ENCODE results near the gene FCER1G. TPM values are rescaled to one million over a fixed set of nuclear protein-coding genes. Genes with fewer than 3 reads are reported as not detected.

The FCER1G gene
- total and polyA plus RNA-seq, 9 donors = 6.9 to 24.9 (median 20.2) TPM

DNA sequence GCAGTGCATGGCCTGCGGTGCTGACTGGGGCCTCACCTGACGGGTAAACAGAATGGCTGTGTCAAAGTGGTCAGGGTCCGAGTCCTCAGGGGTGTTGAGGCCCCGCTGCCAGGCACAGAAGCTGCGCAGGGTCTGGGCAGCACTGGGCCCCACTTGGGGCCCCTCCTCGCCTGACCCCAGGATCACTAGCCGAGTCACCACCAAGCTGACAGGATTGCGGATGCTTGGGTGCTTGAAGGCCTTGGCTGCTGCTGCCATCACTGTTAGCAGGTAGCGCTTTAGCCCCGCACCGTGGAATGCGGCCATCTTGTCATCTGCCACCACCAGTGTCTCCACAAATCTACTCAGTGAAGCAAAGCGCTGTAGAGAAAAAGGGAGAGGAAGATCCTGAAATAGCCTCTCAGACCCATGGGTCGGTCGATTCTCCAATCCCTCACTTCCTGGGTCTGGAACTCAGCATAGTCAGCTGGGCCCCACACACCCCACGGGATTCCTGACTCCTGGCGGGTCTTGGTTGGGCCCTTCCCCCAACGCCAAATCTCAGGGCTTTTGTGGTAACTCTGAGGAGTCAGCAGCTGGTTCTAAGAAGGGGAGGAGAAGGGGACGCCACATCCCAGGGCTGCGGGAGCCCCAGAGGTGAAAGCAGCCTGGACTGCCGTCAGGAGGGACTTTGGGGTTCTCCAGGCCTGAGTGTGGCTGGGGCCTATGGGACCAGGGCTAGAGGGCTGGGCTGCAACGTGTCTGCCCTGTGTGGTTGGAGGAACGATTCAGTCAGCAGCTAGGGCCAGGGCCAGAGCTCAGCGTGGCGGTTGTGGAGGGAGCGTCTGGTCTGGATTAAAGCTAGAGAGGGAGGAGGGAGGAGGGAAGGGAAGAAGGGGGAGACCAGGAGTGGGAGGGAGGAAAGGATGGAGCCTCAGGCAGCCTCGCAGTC lies 18.3 kb upstream of the FCER1G start:
- WGBS (ENCODE audit: insufficient coverage) = 42% methylated on average over 18 of the region's 27 CpGs
- Histone ChIP-seq H3K9me3 (replicated peaks; ENCODE audit: control insufficient read depth, low read depth, low read length) (no peaks in the 10 kb centered on the region), H3K36me3 (ENCODE audit: control insufficient read depth, insufficient read depth, low read length) (peaks cover 32% of the 10 kb centered on the region), H3K27me3 (ENCODE audit: control insufficient read depth, insufficient read depth, low read length) (no peaks in the 10 kb centered on the region), H3K4me3 (ENCODE audit: low read length) (peak overlapping the region; percentile 46), H3K4me1 (ENCODE audit: control insufficient read depth, insufficient read depth, low read length) (peaks cover 82% of the 10 kb centered on the region), H3K27ac (ENCODE audit: low read length) (peak overlapping the region; percentile 99)
- DNase-seq = peak; percentile 97

DNA sequence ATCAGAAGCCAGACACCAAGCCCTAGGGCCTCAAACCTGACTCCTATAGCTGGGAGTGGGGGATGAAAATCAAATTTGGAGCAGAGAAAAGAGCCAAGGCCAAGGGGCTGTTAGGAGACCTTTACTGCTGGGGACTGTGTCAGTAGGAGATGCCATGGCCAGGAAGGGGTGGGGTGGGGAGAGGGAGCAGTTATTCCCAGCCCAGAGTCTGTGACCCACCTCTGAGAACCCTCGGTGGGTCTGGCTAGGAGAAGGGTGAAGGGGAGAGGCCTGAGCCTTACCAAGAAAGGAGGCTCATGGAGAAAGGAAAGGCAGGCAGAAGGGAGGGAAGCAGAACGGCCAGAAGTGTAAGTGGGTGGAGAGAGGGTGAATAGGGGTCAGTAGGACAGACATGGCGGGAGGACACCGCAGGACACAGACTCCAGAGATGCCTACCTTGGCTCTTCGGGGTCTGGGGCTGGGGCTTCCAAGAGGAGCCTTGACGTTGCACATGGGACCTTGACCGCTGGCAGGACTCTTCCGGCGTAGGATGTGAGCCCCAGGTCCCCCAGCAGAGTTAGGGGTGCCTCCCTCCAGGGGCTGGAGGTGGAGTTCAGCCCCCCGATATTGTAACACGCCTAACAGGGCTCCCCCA lies 17.4 kb upstream of the FCER1G start:
- H3K4me1 ChIP-seq (ENCODE audit: control insufficient read depth, insufficient read depth, low read length) = peaks cover 82% of the 10 kb centered on the region
- DNase-seq = peak; percentile 54
- WGBS (ENCODE audit: insufficient coverage) = 26% methylated on average over 8 of the region's 11 CpGs

DNA sequence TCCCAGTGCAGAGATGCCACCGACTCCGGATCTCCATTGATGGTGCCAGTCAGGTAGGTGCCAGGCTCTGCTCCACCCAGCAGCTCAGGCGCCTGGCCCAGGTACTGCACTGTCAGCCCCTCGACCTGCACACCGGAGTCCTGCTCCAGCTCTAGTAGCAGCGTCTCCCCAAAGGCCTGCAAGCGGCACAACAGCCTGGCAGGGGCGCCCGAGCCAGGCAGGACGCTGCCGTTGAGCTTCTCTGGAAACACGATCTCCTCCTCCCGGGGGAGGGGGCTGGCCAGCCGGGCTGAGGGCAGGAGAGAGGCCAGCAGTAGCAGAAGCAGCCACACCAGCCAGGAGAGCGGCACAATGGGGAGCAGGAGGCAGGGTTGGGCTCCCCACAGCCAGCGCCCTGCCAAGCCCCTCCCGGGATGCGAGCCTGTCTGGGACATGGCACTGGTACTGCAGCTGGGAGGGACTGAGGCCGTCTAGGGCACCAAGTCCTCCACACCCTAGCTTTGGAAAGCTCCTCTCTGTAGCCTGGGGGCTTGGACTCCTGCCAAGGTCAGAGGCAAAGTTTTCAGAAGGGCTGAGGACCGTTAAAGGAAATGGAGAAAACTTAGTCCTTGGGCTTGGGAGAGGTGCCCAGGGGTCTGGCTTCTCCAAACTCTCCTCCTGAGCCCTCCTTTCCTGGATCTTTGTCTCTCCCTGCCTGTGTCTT lies 16.8 kb upstream of the FCER1G start:
- peak; percentile 79 for DNase-seq
- H3K4me1 ChIP-seq (ENCODE audit: control insufficient read depth, insufficient read depth, low read length) = peaks cover 82% of the 10 kb centered on the region
- no peaks in the 10 kb centered on the region for H3K9me3 ChIP-seq (replicated peaks; ENCODE audit: control insufficient read depth, low read depth, low read length)
- WGBS (ENCODE audit: insufficient coverage) = 8% methylated on average over 17 of the region's 20 CpGs
- peak overlapping the region; percentile 99 for H3K27ac ChIP-seq (ENCODE audit: low read length)
- no peaks in the 10 kb centered on the region for H3K27me3 ChIP-seq (ENCODE audit: control insufficient read depth, insufficient read depth, low read length)
- peak overlapping the region; percentile 46 for H3K4me3 ChIP-seq (ENCODE audit: low read length)
- H3K36me3 ChIP-seq (ENCODE audit: control insufficient read depth, insufficient read depth, low read length) = peaks cover 24% of the 10 kb centered on the region

More for the DNA sequence above, 17.4 kb upstream of the FCER1G start:
- peak overlapping the region; percentile 46 for H3K4me3 ChIP-seq (ENCODE audit: low read length)
- no peaks in the 10 kb centered on the region for H3K27me3 ChIP-seq (ENCODE audit: control insufficient read depth, insufficient read depth, low read length)
- H3K9me3 ChIP-seq (replicated peaks; ENCODE audit: control insufficient read depth, low read depth, low read length) = no peaks in the 10 kb centered on the region
- peaks cover 29% of the 10 kb centered on the region for H3K36me3 ChIP-seq (ENCODE audit: control insufficient read depth, insufficient read depth, low read length)
- H3K27ac ChIP-seq (ENCODE audit: low read length) = peak overlapping the region; percentile 99

DNA sequence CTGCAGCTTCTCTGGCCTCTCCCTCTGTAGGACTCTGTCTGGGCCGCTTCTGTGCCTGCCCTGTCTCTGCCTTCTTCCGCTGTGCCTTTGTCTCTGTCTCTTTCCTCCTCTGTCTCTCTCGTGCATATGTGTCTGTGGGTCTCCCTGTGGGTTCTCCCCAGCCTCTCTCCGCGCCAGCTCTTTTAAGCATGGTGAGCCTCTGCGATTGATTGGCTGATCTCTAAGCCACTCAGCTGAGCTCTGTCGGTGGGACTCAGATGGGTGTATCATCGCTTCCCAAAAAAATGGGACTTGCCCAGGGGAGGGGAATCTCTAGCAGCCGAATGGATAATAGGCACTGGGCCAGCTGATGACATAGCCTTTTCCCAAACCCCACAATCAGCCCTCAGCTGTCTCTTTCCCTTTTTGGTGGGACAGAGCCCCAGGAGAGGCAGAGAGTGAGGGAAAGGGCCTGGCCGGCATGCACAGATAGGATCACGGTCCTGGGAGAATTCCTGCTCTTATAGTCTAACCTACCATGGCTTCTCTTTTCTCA lies 16.1 kb upstream of the FCER1G start, which contains the start of gene ADAMTS4:
Gene ADAMTS4, minus strand, starts transcription at position 158 of the 535 bp plus-strand sequence. CDS start 427 bp downstream, outside the sequence.
- peaks cover 82% of the 10 kb centered on the region for H3K4me1 ChIP-seq (ENCODE audit: control insufficient read depth, insufficient read depth, low read length)
- 12% methylated on average over 3 of the region's 11 CpGs for WGBS (ENCODE audit: insufficient coverage)
- peak; percentile 97 for DNase-seq
- H3K36me3 ChIP-seq (ENCODE audit: control insufficient read depth, insufficient read depth, low read length) = peaks cover 27% of the 10 kb centered on the region
- H3K27ac ChIP-seq (ENCODE audit: low read length) = peak within 1 kb of the TSS; percentile 99
- H3K27me3 ChIP-seq (ENCODE audit: control insufficient read depth, insufficient read depth, low read length) = no peaks in the 10 kb centered on the region
- peak within 1 kb of the TSS; percentile 46 for H3K4me3 ChIP-seq (ENCODE audit: low read length)
- H3K9me3 ChIP-seq (replicated peaks; ENCODE audit: control insufficient read depth, low read depth, low read length) = no peaks in the 10 kb centered on the region

DNA sequence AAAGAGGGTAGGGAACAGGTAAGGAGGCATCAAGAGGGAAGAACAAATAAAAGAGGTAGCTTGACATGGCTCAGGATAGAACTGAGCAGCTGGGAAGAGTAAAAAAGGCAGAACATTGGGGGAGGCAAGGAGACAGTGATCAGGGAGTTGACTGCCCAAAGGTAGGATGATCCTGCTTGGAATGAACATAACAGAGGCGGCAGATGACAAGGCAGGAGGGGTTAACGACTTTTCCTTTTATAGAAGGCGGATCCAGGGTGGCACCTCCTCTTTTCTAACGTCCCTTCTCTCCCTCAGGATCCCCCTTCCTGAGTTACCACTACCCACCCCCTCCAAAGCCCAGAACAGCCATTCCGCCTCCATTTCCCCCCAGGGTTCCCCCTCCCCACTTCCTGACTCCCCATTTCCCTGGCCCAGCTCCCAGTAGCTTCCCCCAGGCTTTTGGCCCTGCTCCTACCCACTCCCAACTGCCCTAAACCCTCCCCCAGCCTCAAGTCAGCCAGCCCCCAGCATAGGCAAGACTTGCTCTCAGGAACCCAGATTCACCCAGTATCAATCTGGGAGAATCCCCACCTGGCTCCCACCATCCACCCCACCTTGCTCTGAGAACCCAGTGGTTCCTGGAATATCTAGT lies 15.5 kb upstream of the FCER1G start:
- WGBS (ENCODE audit: insufficient coverage) = 14% methylated on average over 2 of the region's 5 CpGs
- DNase-seq = peak; percentile 69
- H3K4me1 ChIP-seq (ENCODE audit: control insufficient read depth, insufficient read depth, low read length) = peaks cover 76% of the 10 kb centered on the region
- H3K4me3 ChIP-seq (ENCODE audit: low read length) = no peak overlapping the region
- no peaks in the 10 kb centered on the region for H3K9me3 ChIP-seq (replicated peaks; ENCODE audit: control insufficient read depth, low read depth, low read length)
- H3K27me3 ChIP-seq (ENCODE audit: control insufficient read depth, insufficient read depth, low read length) = no peaks in the 10 kb centered on the region
- H3K27ac ChIP-seq (ENCODE audit: low read length) = peak overlapping the region; percentile 99
- peaks cover 23% of the 10 kb centered on the region for H3K36me3 ChIP-seq (ENCODE audit: control insufficient read depth, insufficient read depth, low read length)

DNA sequence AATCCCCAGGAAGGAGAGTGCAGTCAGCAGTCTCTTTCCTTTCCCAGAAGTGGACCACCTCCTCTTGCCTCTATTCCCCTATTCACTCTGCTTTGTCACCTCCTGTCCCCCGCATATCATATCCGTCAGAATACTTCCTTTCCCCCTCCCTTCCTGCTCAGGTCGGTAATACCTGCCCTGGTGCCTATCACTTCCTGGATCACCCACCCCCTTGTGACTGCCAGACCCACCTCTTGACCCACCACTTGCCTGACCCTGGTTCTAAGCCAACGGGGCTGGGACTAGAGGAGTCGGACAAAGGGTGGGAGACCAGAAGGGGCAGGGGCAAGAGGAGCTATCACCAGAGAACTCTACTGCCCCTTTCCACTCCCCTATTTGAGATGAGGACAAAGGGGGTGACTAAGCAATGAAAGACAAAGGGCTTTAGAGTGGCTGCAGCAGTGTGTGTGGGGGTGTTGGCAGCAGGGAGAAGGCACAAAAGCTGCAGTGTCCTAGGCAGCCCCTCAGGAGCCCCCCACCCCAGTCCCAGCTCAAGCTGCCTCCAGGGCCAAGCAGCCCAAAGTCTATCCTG lies 14.6 kb upstream of the FCER1G start:
- 69% methylated on average over 3 of the region's 5 CpGs for WGBS (ENCODE audit: insufficient coverage)
- no peak overlapping the region for H3K4me3 ChIP-seq (ENCODE audit: low read length)

DNA sequence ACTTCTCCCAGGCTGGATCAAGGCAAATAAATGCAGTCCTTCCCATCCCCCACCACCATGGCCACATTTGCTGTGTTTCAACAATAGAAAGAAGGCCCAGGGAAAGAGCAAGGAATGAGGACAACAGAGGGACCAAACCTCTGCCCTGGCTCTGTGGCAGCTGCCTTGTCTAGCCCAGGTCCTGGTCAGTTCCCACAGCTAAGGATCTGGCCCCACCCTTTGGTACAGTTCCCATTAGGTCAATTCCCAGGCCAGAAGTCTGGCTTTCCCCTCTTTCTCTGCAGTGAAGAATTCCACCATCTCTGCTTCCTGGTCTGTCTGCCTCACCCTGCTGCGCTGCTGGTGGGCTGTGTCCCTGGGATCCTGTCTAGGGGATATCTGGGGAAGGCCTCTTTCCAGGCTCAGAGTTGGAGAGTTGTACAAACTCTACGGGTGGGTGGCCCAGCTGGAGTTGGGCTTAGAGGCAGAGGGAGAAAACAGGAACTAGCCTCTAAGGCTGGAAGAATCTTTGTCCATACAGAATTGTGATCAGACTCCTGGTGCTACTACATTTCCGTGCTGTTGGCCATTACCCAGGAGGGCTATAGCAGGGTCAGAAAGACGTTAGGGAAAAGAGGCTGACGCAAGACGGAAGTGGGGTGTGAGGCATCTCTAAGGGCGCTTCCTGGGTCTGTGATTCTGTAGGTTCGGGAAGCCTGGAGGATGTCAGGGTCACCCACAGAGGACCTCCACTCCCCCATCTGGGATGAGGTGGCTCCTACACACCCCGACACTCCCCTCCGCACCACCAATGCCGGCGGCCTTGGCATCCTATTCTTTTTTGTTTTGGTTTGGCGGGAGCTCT lies 13.9 kb upstream of the FCER1G start:
- 20% methylated on average over 2 of the region's 13 CpGs for WGBS (ENCODE audit: insufficient coverage)
- H3K4me1 ChIP-seq (ENCODE audit: control insufficient read depth, insufficient read depth, low read length) = peaks cover 64% of the 10 kb centered on the region
- no peaks in the 10 kb centered on the region for H3K9me3 ChIP-seq (replicated peaks; ENCODE audit: control insufficient read depth, low read depth, low read length)
- peak overlapping the region; percentile 94 for H3K4me3 ChIP-seq (ENCODE audit: low read length)
- no peaks in the 10 kb centered on the region for H3K27me3 ChIP-seq (ENCODE audit: control insufficient read depth, insufficient read depth, low read length)
- peaks cover 11% of the 10 kb centered on the region for H3K36me3 ChIP-seq (ENCODE audit: control insufficient read depth, insufficient read depth, low read length)
- H3K27ac ChIP-seq (ENCODE audit: low read length) = peak overlapping the region; percentile 99
- DNase-seq = peak; percentile 89

More for the DNA sequence above, 14.6 kb upstream of the FCER1G start:
- Histone ChIP-seq H3K27ac (ENCODE audit: low read length) (peak overlapping the region; percentile 99), H3K36me3 (ENCODE audit: control insufficient read depth, insufficient read depth, low read length) (peaks cover 18% of the 10 kb centered on the region), H3K27me3 (ENCODE audit: control insufficient read depth, insufficient read depth, low read length) (no peaks in the 10 kb centered on the region), H3K4me1 (ENCODE audit: control insufficient read depth, insufficient read depth, low read length) (peaks cover 71% of the 10 kb centered on the region), H3K9me3 (replicated peaks; ENCODE audit: control insufficient read depth, low read depth, low read length) (no peaks in the 10 kb centered on the region)
- DNase-seq = no peak

DNA sequence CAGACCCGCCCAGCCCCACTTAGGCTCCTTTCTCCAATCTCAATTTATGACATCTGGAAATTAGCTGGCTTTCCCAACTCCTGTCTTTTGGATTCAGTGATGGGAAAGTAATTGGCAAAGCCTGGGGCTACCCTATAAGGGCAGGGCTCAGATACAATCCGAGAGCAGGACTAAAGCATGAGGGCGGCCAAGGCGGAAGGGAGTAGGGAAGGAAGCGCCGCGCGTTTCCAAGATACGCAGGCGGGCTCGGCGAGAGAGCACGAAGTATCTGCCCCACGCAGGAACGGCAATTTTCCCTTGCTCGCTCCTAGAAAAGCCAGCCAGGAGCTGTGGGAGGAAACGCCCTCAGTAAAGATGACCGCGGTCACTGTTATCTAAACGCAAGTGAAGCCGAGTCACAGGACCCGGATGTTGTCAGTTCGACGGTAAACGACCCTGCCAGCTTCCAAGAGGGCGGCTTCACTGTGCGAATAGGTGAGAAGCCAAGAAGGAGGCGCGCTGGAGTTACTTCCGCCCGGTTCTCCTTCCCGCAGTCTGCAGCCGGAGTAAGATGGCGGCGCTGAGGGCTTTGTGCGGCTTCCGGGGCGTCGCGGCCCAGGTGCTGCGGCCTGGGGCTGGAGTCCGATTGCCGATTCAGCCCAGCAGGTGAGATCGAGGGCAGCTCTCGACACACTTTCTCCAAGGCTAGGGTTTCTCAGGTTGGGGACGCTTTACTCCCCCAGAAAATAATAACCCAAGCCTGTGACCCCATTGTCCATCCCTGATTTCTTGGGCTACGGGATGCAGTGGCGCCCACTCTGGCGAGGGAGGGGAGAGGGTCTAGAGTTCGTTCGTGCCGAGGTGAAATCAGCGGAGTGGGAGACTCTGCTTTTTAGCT lies 13.0 kb upstream of the FCER1G start, which contains the start of gene NDUFS2:
Gene NDUFS2, plus strand, starts transcription at position 532 of the 877 bp plus-strand sequence. Its CDS starts 19 bp downstream, at position 551.
- Histone ChIP-seq H3K4me1 (ENCODE audit: control insufficient read depth, insufficient read depth, low read length) (peaks cover 55% of the 10 kb centered on the region), H3K27ac (ENCODE audit: low read length) (peak within 1 kb of the TSS; percentile 99), H3K36me3 (ENCODE audit: control insufficient read depth, insufficient read depth, low read length) (peaks cover 16% of the 10 kb centered on the region), H3K4me3 (ENCODE audit: low read length) (peak within 1 kb of the TSS; percentile 94), H3K27me3 (ENCODE audit: control insufficient read depth, insufficient read depth, low read length) (no peaks in the 10 kb centered on the region), H3K9me3 (replicated peaks; ENCODE audit: control insufficient read depth, low read depth, low read length) (no peaks in the 10 kb centered on the region)
- DNase-seq = peak; percentile 100
- WGBS (ENCODE audit: insufficient coverage) = 1% methylated on average over 51 of the region's 53 CpGs

Data from muscle of leg (tissue), 11 donors.